Measurements from ENCODE around the gene ADAMTSL5. TPM values are rescaled to one million over a fixed set of nuclear protein-coding genes. Genes with fewer than 3 reads are reported as not detected.
A peak's percentile ranks its signal among the peaks of the same experiment; 100 is the strongest.

Gene ADAMTSL5
- total and polyA plus RNA-seq, 10 donors = 0.13 to 2.0 (median 0.50) TPM

DNA sequence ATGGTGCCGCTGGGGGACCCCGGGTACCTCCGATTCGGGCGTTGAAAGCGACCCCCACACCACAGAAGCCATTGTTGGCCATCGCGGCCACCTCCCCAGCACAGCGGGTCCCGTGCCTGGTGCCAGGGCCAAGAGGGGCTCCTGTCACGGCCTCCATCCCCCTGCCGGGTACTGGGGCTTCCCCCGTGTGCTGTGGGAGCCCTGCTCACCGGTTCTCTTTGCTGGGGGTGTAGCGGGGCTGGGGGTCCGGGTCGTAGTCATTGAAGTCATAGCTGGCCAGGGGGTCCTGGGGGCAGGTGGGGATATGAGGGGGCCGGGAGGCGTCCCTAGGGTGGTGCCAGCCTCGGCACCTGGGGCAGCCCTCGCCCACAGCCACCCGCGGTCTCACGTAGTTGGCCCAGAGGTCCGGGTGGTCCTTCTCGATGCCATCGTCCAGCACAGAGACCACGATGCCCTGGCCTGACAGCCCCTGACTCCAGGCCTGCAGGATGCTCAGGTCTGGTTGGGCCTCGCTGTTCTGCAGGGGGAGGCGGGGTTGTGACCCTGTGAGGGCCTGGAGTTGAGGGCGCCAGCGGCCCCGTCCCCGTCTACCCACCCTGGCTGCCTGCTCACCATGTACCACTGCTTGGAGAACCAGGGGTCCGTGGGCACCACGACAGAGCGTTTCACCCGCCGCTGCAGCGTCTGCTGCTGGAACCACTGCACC, 25.1 kb downstream of the ADAMTSL5 start:
- peaks cover 0 to 35% (median 0%) of the 10 kb centered on the region in 7 donors for H3K27me3 ChIP-seq (replicated peaks in 1 of 7)
- peak; percentile 78 for DNase-seq
- no peak for TF ChIP-seq POLR2AphosphoS5 (IDR thresholded peaks at IDR 0.05)
- no peaks in the 10 kb centered on the region for H3K9me3 ChIP-seq
- WGBS, 5 donors = 87 to 88% (median 88%) methylated on average over 31 to 40 of the region's 40 CpGs
- intact Hi-C loops (cut with DNase I; ENCODE audit: low total_unique reads) = no loop called here
- H3K27ac ChIP-seq = no peak overlapping the region
- H3K4me1 ChIP-seq = peaks cover 6 to 34% (median 19%) of the 10 kb centered on the region in 6 donors
- no peak overlapping the region for H3K4me3 ChIP-seq
- H3K36me3 ChIP-seq = no peaks in the 10 kb centered on the region

DNA sequence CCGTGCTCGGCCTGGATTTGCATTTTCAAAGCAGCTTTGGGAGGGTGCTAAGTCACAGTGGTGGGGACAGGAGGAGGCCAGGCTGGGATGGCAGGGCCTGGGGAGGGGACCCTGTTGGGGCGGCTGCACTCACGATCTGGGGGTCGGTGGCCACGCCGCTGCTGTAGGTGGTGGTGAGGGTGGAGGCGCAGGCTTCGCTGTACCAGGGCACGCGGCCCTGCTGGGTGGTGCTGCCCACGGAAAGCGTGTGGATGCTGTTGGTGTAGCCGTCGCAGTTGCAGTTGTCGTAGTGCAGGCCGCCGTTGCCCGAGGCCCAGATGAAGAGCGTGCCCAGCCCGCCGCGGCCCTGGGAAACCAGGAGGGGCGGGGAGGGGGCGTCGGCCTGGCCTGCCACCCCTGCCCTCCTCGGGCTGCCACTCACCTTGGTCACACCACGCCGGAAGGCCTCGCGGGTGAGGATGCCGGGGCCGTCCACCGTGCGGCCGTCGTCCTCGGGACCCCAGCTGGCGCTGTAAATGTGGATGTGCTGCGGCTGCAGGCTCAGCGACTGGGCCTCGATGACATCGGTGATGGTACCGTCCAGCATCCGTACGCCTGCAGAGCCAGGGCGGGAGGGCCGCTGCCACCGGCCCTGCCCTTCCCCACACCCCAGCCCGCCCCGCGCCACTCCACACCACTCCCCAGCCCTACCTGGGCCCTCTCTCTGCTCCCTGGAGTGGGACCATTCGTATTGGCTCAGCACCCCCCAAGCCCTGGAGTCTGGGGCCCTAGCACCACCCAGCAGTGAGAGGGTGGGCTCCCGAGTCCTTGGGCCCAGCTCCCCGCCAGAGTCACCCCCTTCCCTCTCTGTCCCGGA, 25.9 kb downstream of the ADAMTSL5 start:
- no peaks in the 10 kb centered on the region for H3K36me3 ChIP-seq
- peak; percentile 66 for DNase-seq
- 92 to 95% (median 94%) methylated on average over 26 to 56 of the region's 56 CpGs for WGBS, 5 donors

DNA sequence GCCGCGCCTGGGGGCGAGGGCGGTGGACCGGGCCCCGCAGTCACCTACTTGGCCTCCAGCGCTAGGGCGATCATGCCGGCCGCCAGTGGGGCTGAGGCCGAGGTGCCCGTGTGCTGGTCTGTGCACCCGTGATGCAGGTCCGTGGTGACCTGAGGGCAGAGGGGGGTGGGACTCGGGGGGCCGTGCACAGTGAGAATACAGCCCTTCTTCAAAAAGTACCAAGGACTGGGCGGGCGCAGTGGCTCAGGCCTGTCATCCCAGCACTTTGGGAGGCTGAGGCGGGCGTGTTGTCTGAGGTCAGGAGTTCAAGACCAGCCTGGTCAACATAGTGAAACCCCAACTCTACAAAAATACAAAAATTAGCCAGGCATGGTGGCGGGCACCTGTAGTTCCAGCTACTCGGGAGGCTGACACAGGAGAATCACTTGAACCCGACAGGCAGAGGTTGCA, 28.8 kb downstream of the ADAMTSL5 start:
- Histone ChIP-seq H3K4me3 (no peak overlapping the region), H3K9me3 (no peaks in the 10 kb centered on the region), H3K27ac (no peak overlapping the region), H3K4me1 (peaks cover 0 to 17% (median 6%) of the 10 kb centered on the region in 6 donors), H3K27me3 (replicated peaks in 1 of 7) (peaks cover 0 to under 1% (median 0%) of the 10 kb centered on the region in 7 donors), H3K36me3 (no peaks in the 10 kb centered on the region)
- intact Hi-C loops (cut with DNase I; ENCODE audit: low total_unique reads) = no loop called here
- WGBS, 5 donors = 88 to 95% (median 93%) methylated on average over 17 to 23 of the region's 23 CpGs
- no peak for TF ChIP-seq POLR2AphosphoS5 (IDR thresholded peaks at IDR 0.05)
- TF ChIP-seq, protein P1, sequence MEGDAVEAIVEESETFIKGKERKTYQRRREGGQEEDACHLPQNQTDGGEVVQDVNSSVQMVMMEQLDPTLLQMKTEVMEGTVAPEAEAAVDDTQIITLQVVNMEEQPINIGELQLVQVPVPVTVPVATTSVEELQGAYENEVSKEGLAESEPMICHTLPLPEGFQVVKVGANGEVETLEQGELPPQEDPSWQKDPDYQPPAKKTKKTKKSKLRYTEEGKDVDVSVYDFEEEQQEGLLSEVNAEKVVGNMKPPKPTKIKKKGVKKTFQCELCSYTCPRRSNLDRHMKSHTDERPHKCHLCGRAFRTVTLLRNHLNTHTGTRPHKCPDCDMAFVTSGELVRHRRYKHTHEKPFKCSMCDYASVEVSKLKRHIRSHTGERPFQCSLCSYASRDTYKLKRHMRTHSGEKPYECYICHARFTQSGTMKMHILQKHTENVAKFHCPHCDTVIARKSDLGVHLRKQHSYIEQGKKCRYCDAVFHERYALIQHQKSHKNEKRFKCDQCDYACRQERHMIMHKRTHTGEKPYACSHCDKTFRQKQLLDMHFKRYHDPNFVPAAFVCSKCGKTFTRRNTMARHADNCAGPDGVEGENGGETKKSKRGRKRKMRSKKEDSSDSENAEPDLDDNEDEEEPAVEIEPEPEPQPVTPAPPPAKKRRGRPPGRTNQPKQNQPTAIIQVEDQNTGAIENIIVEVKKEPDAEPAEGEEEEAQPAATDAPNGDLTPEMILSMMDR (IDR thresholded peaks at IDR 0.05 in 8 of 11, conservative IDR thresholded peaks at IDR 0.05 in 3 of 11) = no peak
- no peak for TF ChIP-seq POLR2A (IDR thresholded peaks at IDR 0.05)
- no peak for DNase-seq

More for the DNA sequence above, 25.9 kb downstream of the ADAMTSL5 start:
- Histone ChIP-seq H3K9me3 (no peaks in the 10 kb centered on the region), H3K27me3 (replicated peaks in 1 of 7) (peaks cover 0 to 27% (median 0%) of the 10 kb centered on the region in 7 donors), H3K4me1 (peaks cover 6 to 27% (median 19%) of the 10 kb centered on the region in 6 donors), H3K4me3 (no peak overlapping the region), H3K27ac (no peak overlapping the region)
- TF ChIP-seq POLR2AphosphoS5 (IDR thresholded peaks at IDR 0.05) = no peak
- TF ChIP-seq, protein P1 (IDR thresholded peaks at IDR 0.05 in 8 of 11, conservative IDR thresholded peaks at IDR 0.05 in 3 of 11) = no peak
- TF ChIP-seq POLR2A (IDR thresholded peaks at IDR 0.05) = no peak
- intact Hi-C loops (cut with DNase I; ENCODE audit: low total_unique reads) = no loop called here

DNA sequence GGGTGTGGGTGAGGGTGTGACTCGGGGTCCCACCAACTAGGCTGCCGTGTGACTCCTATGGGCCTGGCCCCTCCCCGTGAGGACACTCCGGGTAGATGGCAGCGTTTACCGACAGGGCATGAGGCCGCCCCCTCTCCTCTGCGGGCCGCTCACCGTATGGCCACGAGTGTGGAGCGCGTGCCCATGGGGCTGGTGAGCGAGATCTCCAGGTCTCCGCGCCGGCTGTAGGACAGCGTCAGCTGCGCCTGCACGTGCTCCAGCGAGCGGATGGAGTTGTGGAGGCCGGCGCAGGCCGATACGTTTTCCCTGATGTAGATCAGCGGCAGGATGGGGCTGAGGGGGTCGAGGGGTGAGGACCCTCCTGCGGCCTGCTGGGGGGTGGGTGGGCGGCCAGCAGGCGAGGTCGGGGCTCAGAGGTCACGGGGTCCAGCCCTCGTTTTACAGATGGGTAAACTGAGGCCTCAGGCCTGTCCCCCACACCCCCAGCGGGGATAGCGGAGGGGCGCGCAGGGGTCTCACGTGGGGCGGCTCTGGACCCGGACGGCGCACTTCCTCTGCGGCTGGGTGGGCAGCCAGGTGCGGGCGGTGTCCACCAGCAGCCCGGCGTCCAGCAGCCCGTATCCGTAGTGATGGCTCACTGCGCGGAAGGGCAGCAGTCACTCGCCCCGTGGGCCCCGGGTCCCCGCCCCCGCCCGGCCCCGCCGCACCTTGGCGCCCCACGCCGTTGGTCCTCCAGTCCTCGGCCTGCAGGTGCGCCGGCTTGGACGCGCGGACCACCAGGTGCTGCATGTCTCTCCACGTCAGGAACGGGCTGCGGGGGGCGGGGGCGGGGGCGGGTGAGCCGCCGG, 29.5 kb downstream of the ADAMTSL5 start:
- H3K9me3 ChIP-seq = no peaks in the 10 kb centered on the region
- H3K27me3 ChIP-seq (replicated peaks in 1 of 7) = no peaks in the 10 kb centered on the region
- H3K27ac ChIP-seq = no peak overlapping the region
- 91 to 97% (median 95%) methylated on average over 34 to 77 of the region's 77 CpGs for WGBS, 5 donors
- H3K4me3 ChIP-seq = no peak overlapping the region
- intact Hi-C loops (cut with DNase I; ENCODE audit: low total_unique reads) = no loop called here
- DNase-seq = peak; percentile 70
- no peaks in the 10 kb centered on the region for H3K36me3 ChIP-seq
- TF ChIP-seq POLR2A (IDR thresholded peaks at IDR 0.05) (no peak), POLR2AphosphoS5 (IDR thresholded peaks at IDR 0.05) (no peak)
- TF ChIP-seq, protein P1 (IDR thresholded peaks at IDR 0.05 in 8 of 11, conservative IDR thresholded peaks at IDR 0.05 in 3 of 11) = no peak
- peaks cover 2 to 21% (median 11%) of the 10 kb centered on the region in 6 donors for H3K4me1 ChIP-seq

All from spleen (tissue), 11 donors.